GM13976 (cell line): Measurements from ENCODE around the gene CEP63.

ENCODE experiments used
- DNase-seq: peaks from one replicate; pipeline ENCODE4 v3.0.0; 2012; ENCODE audit warnings: low spot score
- CTCF ChIP-seq: IDR thresholded peaks from 2 replicates; pipeline ENCODE4 v1.5.1; 2012; ENCODE audit warnings: borderline replicate concordance, mild to moderate bottlenecking; ENCODE audit not compliant: insufficient read depth; ENCODE audit errors: extremely low read depth, missing control alignments, control extremely low read depth
- in situ Hi-C: fragments of 300-500 bp; cut with MboI; formaldehyde crosslinking; loops from one replicate; pipeline ENCODE4 v1.12.0; 2022; ENCODE audit warnings: low sequenced_read_pairs, mixed read lengths, inconsistent platforms; ENCODE audit not compliant: unreplicated experiment

CEP63 gene

GRCh38 chr3:134619884-134620445 lies 134.1 kb downstream of the CEP63 start:
- no peak for DNase-seq
- in situ Hi-C loops, result no loop called here
- TF ChIP-seq CTCF, result no peak

- DNase-seq, result no peak
- in situ Hi-C loops, result no loop called here
- no peak for TF ChIP-seq CTCF
These were observed 134.7 kb downstream of the CEP63 start for GRCh38 chr3:134620476-134621115.

GRCh38 chr3:134621854-134622253 lies 136.0 kb downstream of the CEP63 start:
- TF ChIP-seq CTCF, result no peak

GRCh38 chr3:134622806-134623365 lies 137.0 kb downstream of the CEP63 start:
- in situ Hi-C loops, result no loop called here

More at GRCh38 chr3:134621854-134622253, 136.0 kb downstream of the CEP63 start:
- no peak for DNase-seq
- in situ Hi-C loops, result no loop called here

GRCh38 chr3:134623615-134624245 lies 137.9 kb downstream of the CEP63 start:
- no peak for TF ChIP-seq CTCF
- in situ Hi-C loops, result no loop called here
- DNase-seq, result no peak

More at GRCh38 chr3:134622806-134623365, 137.0 kb downstream of the CEP63 start:
- no peak for TF ChIP-seq CTCF
- DNase-seq, result no peak
